Esophagus squamous epithelium (tissue), 5 donors: ENCODE results near the gene CTLA4. TPM values are rescaled to one million over a fixed set of nuclear protein-coding genes. Genes with fewer than 3 reads are reported as not detected.

Experiments used
- DNase-seq: peaks from one replicate; lab custom pipeline; 2025; lab: John Stamatoyannopoulos, UW
- H3K27ac ChIP-seq, 4 donors: fragments of 200-600 bp; sonication (generic); one replicate each; pipeline ENCODE4 v1.5.1; 2016 to 2019; ENCODE audit warnings: mild to moderate bottlenecking in 1 of 4
- H3K27me3 ChIP-seq, 4 donors: fragments of 200-600 bp; sonication (generic); 1 replicate in 3 of 4; 2 replicates in 1 of 4; pipeline versions ENCODE4 v1.5.1 to v1.6.0; 2017 to 2021; ENCODE audit warnings: antibody characterized with exemption in 1 of 4
- H3K36me3 ChIP-seq, 3 donors: fragments of 200-600 bp; sonication (generic); one replicate each; pipeline ENCODE4 v1.5.1; 2016 to 2019
- H3K4me1 ChIP-seq, 3 donors: fragments of 200-600 bp; sonication (generic); one replicate each; pipeline ENCODE4 v1.5.1; 2017 to 2019
- H3K4me3 ChIP-seq, 4 donors: fragments of 200-600 bp; sonication (generic); 1 replicate in 3 of 4; 2 replicates in 1 of 4; pipeline ENCODE4 v1.5.1; 2016 to 2019; ENCODE audit warnings: mild to moderate bottlenecking in 2 of 4, moderate library complexity in 1 of 4
- H3K9me3 ChIP-seq, 3 donors: fragments of 200-600 bp; sonication (generic); one replicate each; pipeline ENCODE4 v1.5.1; 2016 to 2019
- POLR2A ChIP-seq, 4 donors: fragments of 450-650 bp; IDR thresholded peaks; one replicate each; pipeline ENCODE4 v1.6.1; 2017; ENCODE audit warnings: antibody characterized with exemption in 4 of 4, mild to moderate bottlenecking in 4 of 4, moderate library complexity in 3 of 4
- WGBS, 2 donors: methylation state at CpG; one replicate each; pipeline ENCODE4 v1.1.5; 2018; 5-methylcytosine and 5-hydroxymethylcytosine counted together
- intact Hi-C: fragments of 100-400 bp; cut with DNase I; formaldehyde crosslinking; loops from one replicate; pipeline ENCODE4 v1.15.0; 2022
- total RNA-seq, 4 donors: library from RNA; depleted of rRNA; stranded (reverse); fragments of >200 nt; gene quantifications; one replicate each; pipeline ENCODE4 v1.1.0, GENCODE V29; 2016
- TF ChIP-seq, protein P1 (sequence below), 6 experiments: fragments of 450-650 bp in 4 of 6; fragments of 200-600 bp in 2 of 6; sonication (generic) in 2 of 6; IDR thresholded peaks; one replicate each; pipeline ENCODE4 v1.5.1; 2016 to 2019; ENCODE audit warnings: antibody characterized with exemption in 6 of 6, mild to moderate bottlenecking in 4 of 6, moderate library complexity in 4 of 6
- donor health status: DM: yes; HTN: yes; CAD: no.

Gene CTLA4
- total RNA-seq, 4 donors from 2014 or later = 0.79 to 6.0 (median 0.99) TPM

GRCh38 chr2:203823173-203823572 lies 44.4 kb upstream of the CTLA4 start:
- Histone ChIP-seq H3K27ac (no peak overlapping the region), H3K36me3 (no peaks in the 10 kb centered on the region), H3K27me3 (no peaks in the 10 kb centered on the region), H3K9me3 (no peaks in the 10 kb centered on the region), H3K4me3 (no peak overlapping the region), H3K4me1 (no peaks in the 10 kb centered on the region)
- TF ChIP-seq, protein P1, sequence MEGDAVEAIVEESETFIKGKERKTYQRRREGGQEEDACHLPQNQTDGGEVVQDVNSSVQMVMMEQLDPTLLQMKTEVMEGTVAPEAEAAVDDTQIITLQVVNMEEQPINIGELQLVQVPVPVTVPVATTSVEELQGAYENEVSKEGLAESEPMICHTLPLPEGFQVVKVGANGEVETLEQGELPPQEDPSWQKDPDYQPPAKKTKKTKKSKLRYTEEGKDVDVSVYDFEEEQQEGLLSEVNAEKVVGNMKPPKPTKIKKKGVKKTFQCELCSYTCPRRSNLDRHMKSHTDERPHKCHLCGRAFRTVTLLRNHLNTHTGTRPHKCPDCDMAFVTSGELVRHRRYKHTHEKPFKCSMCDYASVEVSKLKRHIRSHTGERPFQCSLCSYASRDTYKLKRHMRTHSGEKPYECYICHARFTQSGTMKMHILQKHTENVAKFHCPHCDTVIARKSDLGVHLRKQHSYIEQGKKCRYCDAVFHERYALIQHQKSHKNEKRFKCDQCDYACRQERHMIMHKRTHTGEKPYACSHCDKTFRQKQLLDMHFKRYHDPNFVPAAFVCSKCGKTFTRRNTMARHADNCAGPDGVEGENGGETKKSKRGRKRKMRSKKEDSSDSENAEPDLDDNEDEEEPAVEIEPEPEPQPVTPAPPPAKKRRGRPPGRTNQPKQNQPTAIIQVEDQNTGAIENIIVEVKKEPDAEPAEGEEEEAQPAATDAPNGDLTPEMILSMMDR (IDR thresholded peaks at IDR 0.05) = no peak
- no peak for TF ChIP-seq POLR2A (IDR thresholded peaks at IDR 0.05)
- no peak for DNase-seq
- 86 to 92% methylated on average over 3 of the region's 3 CpGs for WGBS, 2 donors
- intact Hi-C loops = no loop called here

GRCh38 chr2:203824057-203824456 lies 43.5 kb upstream of the CTLA4 start:
- Histone ChIP-seq H3K27ac (no peak overlapping the region), H3K4me1 (no peaks in the 10 kb centered on the region), H3K36me3 (no peaks in the 10 kb centered on the region), H3K27me3 (no peaks in the 10 kb centered on the region), H3K9me3 (no peaks in the 10 kb centered on the region), H3K4me3 (no peak overlapping the region)
- intact Hi-C loops = no loop called here
- no peak for DNase-seq
- TF ChIP-seq, protein P1 (IDR thresholded peaks at IDR 0.05) = no peak
- TF ChIP-seq POLR2A (IDR thresholded peaks at IDR 0.05) = no peak
- WGBS, 2 donors = 78 to 89% methylated on average over 4 of the region's 4 CpGs

- TF ChIP-seq, protein P1 (IDR thresholded peaks at IDR 0.05) = no peak
- no peak for TF ChIP-seq POLR2A (IDR thresholded peaks at IDR 0.05)
- Histone ChIP-seq H3K27ac (no peak overlapping the region), H3K36me3 (no peaks in the 10 kb centered on the region), H3K4me1 (no peaks in the 10 kb centered on the region), H3K9me3 (no peaks in the 10 kb centered on the region), H3K4me3 (no peak overlapping the region), H3K27me3 (no peaks in the 10 kb centered on the region)
- DNase-seq = no peak
- WGBS, 2 donors = 76 to 91% methylated on average over 3 of the region's 3 CpGs
- intact Hi-C loops = no loop called here
Measured at GRCh38 chr2:203824603-203825002, 43.0 kb upstream of the CTLA4 start.

DNA sequence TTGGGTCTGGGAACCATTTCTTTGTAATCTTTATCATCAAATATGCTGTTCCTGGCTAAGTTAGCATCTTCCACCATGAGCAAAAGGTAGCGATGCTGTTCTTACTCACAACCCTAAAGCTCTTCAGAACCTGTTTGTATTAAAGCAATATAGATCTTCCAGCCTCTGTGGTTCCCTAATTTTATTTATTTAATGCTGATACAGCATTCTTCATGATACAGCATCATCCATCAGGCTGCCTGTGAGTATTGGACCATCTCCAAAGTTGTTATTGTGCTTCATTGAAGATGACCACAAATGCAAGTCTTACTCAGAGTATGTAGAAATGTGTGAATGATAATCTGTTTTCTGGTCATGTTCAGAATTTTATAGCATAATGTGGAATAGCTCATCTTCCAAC lies 40.9 kb upstream of the CTLA4 start:
- DNase-seq = no peak
- H3K36me3 ChIP-seq = no peaks in the 10 kb centered on the region
- WGBS, 2 donors = 100% methylated on average over 1 of the region's 1 CpG
- H3K27me3 ChIP-seq = no peaks in the 10 kb centered on the region
- H3K27ac ChIP-seq = no peak overlapping the region
- no peak overlapping the region for H3K4me3 ChIP-seq
- no peaks in the 10 kb centered on the region for H3K9me3 ChIP-seq
- H3K4me1 ChIP-seq = no peaks in the 10 kb centered on the region
- intact Hi-C loops = no loop called here
- TF ChIP-seq, protein P1 (IDR thresholded peaks at IDR 0.05) = no peak
- TF ChIP-seq POLR2A (IDR thresholded peaks at IDR 0.05) = no peak

- Histone ChIP-seq H3K36me3 (no peaks in the 10 kb centered on the region), H3K4me3 (no peak overlapping the region), H3K27me3 (no peaks in the 10 kb centered on the region), H3K9me3 (no peaks in the 10 kb centered on the region), H3K27ac (no peak overlapping the region), H3K4me1 (no peaks in the 10 kb centered on the region)
- intact Hi-C loops = no loop called here
- DNase-seq = no peak
- TF ChIP-seq, protein P1 (IDR thresholded peaks at IDR 0.05) = no peak
- no peak for TF ChIP-seq POLR2A (IDR thresholded peaks at IDR 0.05)
- WGBS, 2 donors = 77 to 83% methylated on average over 6 to 7 of the region's 9 CpGs
Measured at GRCh38 chr2:203830304-203831055, 37.1 kb upstream of the CTLA4 start.
